ENCODE data around the gene EPHB1.

- TF ChIP-seq PATZ1 (CRISPR knock-in tag; IDR thresholded peaks at IDR 0.05; ENCODE audit: borderline replicate concordance), result no peak
- TF ChIP-seq ZFP30 (CRISPR knock-in tag; IDR thresholded peaks at IDR 0.05), result no peak
- TF ChIP-seq ESRRG (CRISPR knock-in tag; IDR thresholded peaks at IDR 0.05), result no peak
- no peak for TF ChIP-seq TSHZ2 (CRISPR knock-in tag; IDR thresholded peaks at IDR 0.05)
- TF ChIP-seq ZNF8 (CRISPR knock-in tag; IDR thresholded peaks at IDR 0.05), result no peak
- TF ChIP-seq PPARA (CRISPR knock-in tag; IDR thresholded peaks at IDR 0.05; ENCODE audit: borderline replicate concordance), result no peak
These were observed 245.5 kb downstream of the EPHB1 start for GRCh38 chr3:135040321-135041240.

Data from SK-N-SH treated with all-trans-retinoic acid at 6 μM for 48 hours (cell line).